ENCODE results near the gene RBBP5. TPM values are rescaled to one million over a fixed set of nuclear protein-coding genes. Genes with fewer than 3 reads are reported as not detected.

The RBBP5 gene
- total RNA-seq, 1 donor from 2014 or later: 10.0 TPM

GRCh38 chr1:205045146-205045545 is 76.6 kb downstream of the RBBP5 start:
- DNase-seq (ENCODE audit: missing footprints) (no peak), ATAC-seq (no peak)
- intact Hi-C loops (cut with DNase I): no loop called here

- ATAC-seq (no peak), DNase-seq (ENCODE audit: missing footprints) (no peak)
- intact Hi-C loops (cut with DNase I): no loop called here
Measured at GRCh38 chr1:205044741-205045140, 77.0 kb downstream of the RBBP5 start.

GRCh38 chr1:205043866-205044265 is 77.9 kb downstream of the RBBP5 start:
- intact Hi-C loops (cut with DNase I): no loop called here
- DNase-seq (ENCODE audit: missing footprints): no peak
- no peak for ATAC-seq

GRCh38 chr1:205042911-205043806 is 78.6 kb downstream of the RBBP5 start, which contains the start of gene CNTN2:
TSS of gene CNTN2 (plus strand) at chr1:205043212. CDS start at chr1:205053186, 9,974 bp downstream.
- intact Hi-C loops (cut with DNase I): no loop called here
- DNase-seq (ENCODE audit: missing footprints) (no peak), ATAC-seq (no peak)

DNA sequence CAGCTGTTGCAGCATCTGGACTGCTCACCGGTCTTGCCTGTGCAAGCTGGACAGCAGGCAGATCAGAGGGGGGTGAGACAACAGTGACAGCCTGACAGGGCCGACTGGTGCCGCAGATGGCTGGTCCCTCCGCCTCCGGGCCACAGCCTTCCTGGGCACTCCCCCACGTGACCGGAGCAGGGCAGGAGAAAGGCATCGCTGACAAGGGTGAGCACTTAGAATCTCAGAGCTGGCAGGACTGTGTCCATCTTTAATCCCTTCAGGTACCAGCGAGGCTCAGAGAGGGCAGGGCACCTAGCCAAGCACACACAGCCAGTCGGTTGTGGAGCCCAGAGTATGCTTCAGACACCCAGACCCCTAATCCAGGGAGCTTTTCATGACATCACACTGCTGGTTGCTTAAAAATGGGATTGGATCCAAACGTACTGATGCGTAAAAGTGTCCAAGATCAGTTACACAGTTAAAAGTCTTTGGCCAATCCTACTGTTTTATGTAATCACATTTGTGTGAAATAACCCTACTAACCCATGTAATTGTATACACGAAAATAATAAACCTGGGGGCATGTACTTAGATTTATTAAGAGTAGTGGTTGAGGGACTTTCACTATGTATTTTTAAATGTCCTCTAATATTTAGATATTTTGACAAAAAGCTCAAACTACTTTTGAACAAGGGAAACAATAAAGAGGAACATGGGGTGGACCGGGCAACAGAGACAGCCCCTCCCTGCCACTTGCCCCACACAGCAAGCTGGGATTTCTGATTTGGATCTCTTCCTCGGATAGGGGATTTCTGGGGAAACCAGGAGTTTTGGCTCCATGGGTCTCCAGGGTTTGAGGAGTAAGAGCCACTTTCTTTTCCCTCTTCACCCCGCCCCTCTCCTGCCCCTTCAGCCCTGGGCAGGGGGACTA is 79.5 kb downstream of the RBBP5 start:
- intact Hi-C loops (cut with DNase I): no loop called here
- DNase-seq (ENCODE audit: missing footprints) (no peak), ATAC-seq (no peak)

- DNase-seq (ENCODE audit: missing footprints): no peak
- intact Hi-C loops (cut with DNase I): no loop called here
- no peak for ATAC-seq
Measured at GRCh38 chr1:205041001-205041715, 80.6 kb downstream of the RBBP5 start.

- no peak for ATAC-seq
- no peak for DNase-seq (ENCODE audit: missing footprints)
- intact Hi-C loops (cut with DNase I): no loop called here
Measured at GRCh38 chr1:205038132-205038786, 83.5 kb downstream of the RBBP5 start.

- ATAC-seq (no peak), DNase-seq (ENCODE audit: missing footprints) (no peak)
- intact Hi-C loops (cut with DNase I): no loop called here
Measured at GRCh38 chr1:205037539-205037938, 84.2 kb downstream of the RBBP5 start.

Other genes starting within 250 kb of the RBBP5 start
- 0.51 TPM for gene CNTN2, start 78.8 kb downstream of the RBBP5 start, total RNA-seq
- 2.5 TPM for gene TMEM81, start 37.5 kb downstream of the RBBP5 start, total RNA-seq
- 5.2 TPM for gene DSTYK, start 89.7 kb upstream of the RBBP5 start, total RNA-seq
- gene TMCC2, start 106.0 kb upstream of the RBBP5 start, total RNA-seq: 1.2 TPM
- 1.1 TPM for gene NUAK2, start 199.8 kb upstream of the RBBP5 start, total RNA-seq
- not detected for gene KLHDC8A, start 234.9 kb upstream of the RBBP5 start, total RNA-seq

All from Right ventricle myocardium inferior (tissue), 1 donor.